GM10248 (cell line): ENCODE data around the gene AP3B1.

Experiments used
- CTCF ChIA-PET: fragments of 300-600 bp; sonication (Branson Sonifier 250); formaldehyde crosslinking; extraction: SDS; loops from one replicate; lab custom pipeline; 2021; ENCODE audit warnings: antibody characterized with exemption; lab: Yijun Ruan, JAX
- POLR2A ChIA-PET: fragments of 350-650 bp; sonication (Branson Sonifier 250); formaldehyde crosslinking; extraction: SDS; loops from one replicate; lab custom pipeline; 2020; ENCODE audit warnings: antibody characterized with exemption; lab: Yijun Ruan, JAX
- DNase-seq: peaks from one replicate; pipeline ENCODE4 v3.0.0; 2012; ENCODE audit errors: extremely low spot score
- TF ChIP-seq, protein P1 (sequence below): IDR thresholded peaks from 2 replicates; pipeline ENCODE4 v1.5.1; 2012; ENCODE audit warnings: mild to moderate bottlenecking, low read depth; ENCODE audit errors: extremely low read depth, missing control alignments, control extremely low read depth

The AP3B1 gene

GRCh38 chr5:78103232-78103918 is 191.1 kb downstream of the AP3B1 start:
- DNase-seq: no peak
- POLR2A ChIA-PET: no interaction called here
- CTCF ChIA-PET: no interaction called here
- TF ChIP-seq, protein P1, sequence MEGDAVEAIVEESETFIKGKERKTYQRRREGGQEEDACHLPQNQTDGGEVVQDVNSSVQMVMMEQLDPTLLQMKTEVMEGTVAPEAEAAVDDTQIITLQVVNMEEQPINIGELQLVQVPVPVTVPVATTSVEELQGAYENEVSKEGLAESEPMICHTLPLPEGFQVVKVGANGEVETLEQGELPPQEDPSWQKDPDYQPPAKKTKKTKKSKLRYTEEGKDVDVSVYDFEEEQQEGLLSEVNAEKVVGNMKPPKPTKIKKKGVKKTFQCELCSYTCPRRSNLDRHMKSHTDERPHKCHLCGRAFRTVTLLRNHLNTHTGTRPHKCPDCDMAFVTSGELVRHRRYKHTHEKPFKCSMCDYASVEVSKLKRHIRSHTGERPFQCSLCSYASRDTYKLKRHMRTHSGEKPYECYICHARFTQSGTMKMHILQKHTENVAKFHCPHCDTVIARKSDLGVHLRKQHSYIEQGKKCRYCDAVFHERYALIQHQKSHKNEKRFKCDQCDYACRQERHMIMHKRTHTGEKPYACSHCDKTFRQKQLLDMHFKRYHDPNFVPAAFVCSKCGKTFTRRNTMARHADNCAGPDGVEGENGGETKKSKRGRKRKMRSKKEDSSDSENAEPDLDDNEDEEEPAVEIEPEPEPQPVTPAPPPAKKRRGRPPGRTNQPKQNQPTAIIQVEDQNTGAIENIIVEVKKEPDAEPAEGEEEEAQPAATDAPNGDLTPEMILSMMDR: no peak

DNA sequence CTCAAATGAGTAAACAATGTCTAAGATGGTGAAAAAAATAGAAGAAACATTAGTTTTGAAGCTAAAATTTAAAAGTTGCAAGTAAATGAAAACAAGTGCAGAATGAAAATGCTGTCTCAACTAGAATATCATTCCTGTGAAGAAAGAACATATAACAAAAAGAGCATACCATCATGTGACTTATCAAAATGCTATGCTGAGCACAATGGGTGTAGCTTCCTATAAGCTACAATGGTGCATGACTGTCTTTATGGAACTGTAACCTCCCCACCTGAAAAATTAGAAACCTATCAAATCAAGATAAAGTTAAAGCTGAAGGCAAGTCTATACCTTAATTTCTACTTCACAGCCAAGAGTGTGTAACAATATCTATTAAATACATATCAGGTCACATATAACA is 192.0 kb downstream of the AP3B1 start:
- TF ChIP-seq, protein P1: no peak
- CTCF ChIA-PET: no interaction called here
- POLR2A ChIA-PET: no interaction called here
- DNase-seq: no peak

DNA sequence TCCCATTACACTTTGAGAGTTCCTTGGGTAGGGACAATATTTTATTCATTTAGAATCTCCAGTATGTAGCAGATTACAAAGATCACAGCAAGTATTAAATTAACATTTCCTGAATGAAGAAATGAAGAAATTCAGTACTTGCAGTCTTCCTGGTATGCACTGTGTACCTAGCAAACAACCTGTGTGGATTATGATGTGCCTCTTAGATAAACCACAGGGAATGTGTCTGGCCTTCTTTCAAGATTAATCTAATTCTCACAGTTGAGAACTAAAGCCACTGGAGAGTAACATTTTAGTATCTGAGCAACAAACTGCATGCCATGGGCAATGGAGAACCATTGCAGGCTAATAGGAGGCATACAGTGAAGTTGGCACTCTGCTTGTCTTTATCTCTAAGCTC is 199.4 kb downstream of the AP3B1 start:
- TF ChIP-seq, protein P1: no peak
- CTCF ChIA-PET: no interaction called here

DNA sequence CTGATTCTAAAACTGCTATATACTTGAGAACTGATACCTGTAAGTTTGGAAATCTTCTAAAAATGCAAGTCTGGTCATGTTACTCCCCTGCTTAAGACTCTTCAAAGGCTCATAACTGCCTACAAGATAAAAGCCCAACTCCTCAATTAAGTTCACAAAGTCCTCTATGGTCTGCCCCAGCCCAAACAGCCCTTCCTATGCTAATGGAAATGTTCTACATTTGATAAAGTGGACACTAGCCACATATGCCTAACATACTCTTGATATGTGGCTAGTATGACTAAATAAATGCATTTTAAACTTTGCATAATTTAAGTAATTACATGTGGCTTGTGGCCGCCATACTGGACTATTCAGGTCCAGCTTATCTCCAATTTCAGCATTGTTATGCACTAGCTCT is 204.5 kb downstream of the AP3B1 start:
- TF ChIP-seq, protein P1: no peak
- ChIA-PET POLR2A (no interaction called here), CTCF (interaction anchor here (1.6 kb wide), 1 partner anchor 27 kb away, joined by 4 read pairs; no protein-coding TSS in a partner anchor)
- no peak for DNase-seq

More for the DNA sequence above, 199.4 kb downstream of the AP3B1 start:
- DNase-seq: no peak
- POLR2A ChIA-PET: no interaction called here

DNA sequence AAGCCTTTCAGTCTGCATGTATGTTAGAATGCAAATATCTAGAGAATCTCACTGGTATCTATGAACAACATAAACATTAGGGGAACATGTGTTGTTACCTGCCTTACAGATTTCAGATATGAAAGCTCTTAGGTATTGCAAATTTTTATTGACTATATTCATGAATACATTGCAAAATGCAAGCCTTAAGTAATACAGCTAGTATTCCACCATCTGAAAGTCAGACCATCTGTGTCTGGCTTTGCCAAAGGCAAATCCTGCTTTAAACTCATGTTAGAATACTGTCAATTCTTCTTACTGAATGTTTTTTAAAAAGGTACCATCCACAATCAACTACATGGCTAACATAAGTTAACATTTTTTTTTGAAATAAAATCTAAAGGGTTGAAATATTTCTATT is 215.6 kb downstream of the AP3B1 start:
- TF ChIP-seq, protein P1: no peak
- CTCF ChIA-PET: interaction anchor here (1.0 to 1.1 kb wide), 2 partner anchors 9 to 15 kb away, joined by 3 to 4 read pairs; no protein-coding TSS in a partner anchor
- no peak for DNase-seq
- POLR2A ChIA-PET: no interaction called here

- ChIA-PET POLR2A (no interaction called here), CTCF (interaction anchor here (1.0 to 2.4 kb wide), 4 partner anchors 8 to 13 kb away, joined by 4 to 11 read pairs (median 4); no protein-coding TSS in a partner anchor)
- TF ChIP-seq, protein P1: no peak
- DNase-seq: no peak
Measured at GRCh38 chr5:78077369-78078068, 217.0 kb downstream of the AP3B1 start.
